Hematopoietic multipotent progenitor cell treated with erythropoietin and hydrocortisone succinate and interleukin-3 and kit ligand, for 17 days (in vitro differentiated cells): ENCODE data around the gene DNPH1.

Experiments used
- DNase-seq: peaks from one replicate; pipeline ENCODE4 v3.0.0-alpha.2; 2015; ENCODE audit warnings: low spot score

DNPH1 gene

GRCh38 chr6:43263314-43264178, 34.3 kb upstream of the DNPH1 start:
- peak; percentile 38 for DNase-seq

GRCh38 chr6:43262780-43263313, 33.6 kb upstream of the DNPH1 start:
- no peak for DNase-seq

- DNase-seq, result no peak
Observed at GRCh38 chr6:43262000-43262779, 32.9 kb upstream of the DNPH1 start.

GRCh38 chr6:43261198-43261597, 31.9 kb upstream of the DNPH1 start:
- DNase-seq, result no peak

GRCh38 chr6:43260791-43261190, 31.5 kb upstream of the DNPH1 start:
- DNase-seq, result no peak

GRCh38 chr6:43258807-43259686, 29.8 kb upstream of the DNPH1 start:
- no peak for DNase-seq

- no peak for DNase-seq
Observed at GRCh38 chr6:43258180-43258579, 28.9 kb upstream of the DNPH1 start.

- no peak for DNase-seq
Observed at GRCh38 chr6:43257367-43258145, 28.3 kb upstream of the DNPH1 start.

- no peak for DNase-seq
Observed at GRCh38 chr6:43256670-43257366, 27.5 kb upstream of the DNPH1 start.

- no peak for DNase-seq
Observed at GRCh38 chr6:43255408-43256054, 26.2 kb upstream of the DNPH1 start.

- DNase-seq, result no peak
Observed at GRCh38 chr6:43254846-43255245, 25.6 kb upstream of the DNPH1 start.

GRCh38 chr6:43254138-43254817, 25.0 kb upstream of the DNPH1 start:
- no peak for DNase-seq

GRCh38 chr6:43253401-43253800, 24.1 kb upstream of the DNPH1 start:
- no peak for DNase-seq

GRCh38 chr6:43250992-43251373, 21.7 kb upstream of the DNPH1 start:
- DNase-seq, result no peak

- DNase-seq, result no peak
Observed at GRCh38 chr6:43248791-43249190, 19.5 kb upstream of the DNPH1 start.

- DNase-seq, result no peak
Observed at GRCh38 chr6:43248101-43248500, 18.8 kb upstream of the DNPH1 start.

- no peak for DNase-seq
Observed at GRCh38 chr6:43247114-43247999, 18.1 kb upstream of the DNPH1 start.

- DNase-seq, result no peak
Observed at GRCh38 chr6:43246301-43247113, 17.2 kb upstream of the DNPH1 start.
